Measurements from ENCODE around the gene TMEM259.

- TF ChIP-seq ZBTB7A (IDR thresholded peaks at IDR 0.05; ENCODE audit: low read depth) (no peak), REST (IDR thresholded peaks at IDR 0.05; ENCODE audit: low read depth) (no peak)
Observed at GRCh38 chr19:1012334-1012733, 8.6 kb downstream of the TMEM259 start.

All from Ishikawa (cell line).